Measurements from ENCODE around the gene RSRC1.

DNA sequence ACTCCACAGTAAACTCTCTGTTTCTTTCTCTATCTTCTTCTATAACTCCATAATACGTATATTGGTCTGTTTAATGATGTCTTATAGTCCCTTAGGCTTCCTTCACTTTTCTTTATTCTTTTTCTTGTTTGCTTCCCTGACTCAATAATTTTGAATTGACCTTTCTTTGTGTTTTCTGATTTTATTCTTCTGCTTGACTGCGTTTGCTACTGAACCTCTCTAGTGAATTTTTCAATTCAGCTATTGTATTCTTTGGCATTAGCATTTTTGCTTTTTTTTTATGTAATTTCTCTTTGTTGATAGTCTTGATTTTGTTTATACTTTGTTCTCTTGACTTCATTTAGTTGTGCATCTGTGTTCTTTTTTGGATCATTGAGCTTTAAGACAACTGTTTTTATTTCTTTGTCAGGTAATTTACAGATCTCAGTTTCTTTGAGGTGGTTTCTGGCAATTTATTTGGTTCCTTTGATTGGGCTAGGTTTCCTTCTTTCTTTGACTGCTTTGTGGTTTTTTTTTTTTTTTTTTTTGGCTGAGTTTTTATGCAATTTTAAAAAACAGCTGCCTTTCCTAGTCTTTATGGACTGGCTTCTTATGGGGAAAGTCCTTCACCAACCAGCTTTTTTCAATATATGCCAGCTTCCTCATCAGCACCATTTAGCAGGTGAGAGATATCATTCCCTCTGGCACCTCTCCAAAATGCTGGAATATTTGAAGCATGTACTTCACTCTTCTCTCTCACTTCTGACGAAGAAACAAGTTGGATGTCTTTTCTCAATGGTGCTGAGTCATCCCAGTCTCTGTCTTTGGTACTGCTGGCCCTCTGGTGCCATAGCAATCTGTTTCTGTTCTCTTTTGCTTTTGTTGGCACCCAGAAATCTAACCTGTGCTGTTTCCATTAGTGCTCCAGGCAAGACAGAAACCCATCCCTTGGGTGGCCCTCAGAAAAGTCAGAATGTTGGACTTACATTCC lies 17.6 kb downstream of the RSRC1 start:
- no peak for TF ChIP-seq KDM1A (IDR thresholded peaks at IDR 0.05; ENCODE audit: borderline replicate concordance, low read length)
- no peak for TF ChIP-seq POLR2A (IDR thresholded peaks at IDR 0.05; ENCODE audit: control extremely low read depth in 1 of 2, low read depth in 2 of 2, low read length in 2 of 2)
- TF ChIP-seq, protein P1, sequence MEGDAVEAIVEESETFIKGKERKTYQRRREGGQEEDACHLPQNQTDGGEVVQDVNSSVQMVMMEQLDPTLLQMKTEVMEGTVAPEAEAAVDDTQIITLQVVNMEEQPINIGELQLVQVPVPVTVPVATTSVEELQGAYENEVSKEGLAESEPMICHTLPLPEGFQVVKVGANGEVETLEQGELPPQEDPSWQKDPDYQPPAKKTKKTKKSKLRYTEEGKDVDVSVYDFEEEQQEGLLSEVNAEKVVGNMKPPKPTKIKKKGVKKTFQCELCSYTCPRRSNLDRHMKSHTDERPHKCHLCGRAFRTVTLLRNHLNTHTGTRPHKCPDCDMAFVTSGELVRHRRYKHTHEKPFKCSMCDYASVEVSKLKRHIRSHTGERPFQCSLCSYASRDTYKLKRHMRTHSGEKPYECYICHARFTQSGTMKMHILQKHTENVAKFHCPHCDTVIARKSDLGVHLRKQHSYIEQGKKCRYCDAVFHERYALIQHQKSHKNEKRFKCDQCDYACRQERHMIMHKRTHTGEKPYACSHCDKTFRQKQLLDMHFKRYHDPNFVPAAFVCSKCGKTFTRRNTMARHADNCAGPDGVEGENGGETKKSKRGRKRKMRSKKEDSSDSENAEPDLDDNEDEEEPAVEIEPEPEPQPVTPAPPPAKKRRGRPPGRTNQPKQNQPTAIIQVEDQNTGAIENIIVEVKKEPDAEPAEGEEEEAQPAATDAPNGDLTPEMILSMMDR (IDR thresholded peaks at IDR 0.05; ENCODE audit: control extremely low read depth in 1 of 3, insufficient read depth in 1 of 3, low read depth in 1 of 3, low read length in 3 of 3): no peak
- no peak for TF ChIP-seq CBX8 (IDR thresholded peaks at IDR 0.05; ENCODE audit: borderline replicate concordance, low read depth, low read length)
- TF ChIP-seq, protein P2, sequence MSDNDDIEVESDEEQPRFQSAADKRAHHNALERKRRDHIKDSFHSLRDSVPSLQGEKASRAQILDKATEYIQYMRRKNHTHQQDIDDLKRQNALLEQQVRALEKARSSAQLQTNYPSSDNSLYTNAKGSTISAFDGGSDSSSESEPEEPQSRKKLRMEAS (IDR thresholded peaks at IDR 0.05): no peak
- TF ChIP-seq SIN3A (conservative IDR thresholded peaks at IDR 0.05 in 1 of 2, IDR thresholded peaks at IDR 0.05 in 1 of 2; ENCODE audit: low read depth in 1 of 2, low read length in 2 of 2): no peak
- TF ChIP-seq BRCA1 (IDR thresholded peaks at IDR 0.05; ENCODE audit: low read depth, low read length): no peak
- no peak for TF ChIP-seq TAF1 (IDR thresholded peaks at IDR 0.05; ENCODE audit: low read depth, low read length)
- TF ChIP-seq SIX5 (IDR thresholded peaks at IDR 0.05; ENCODE audit: low read depth, low read length): no peak
- no peak for TF ChIP-seq JUN (IDR thresholded peaks at IDR 0.05; ENCODE audit: low read depth, low read length)
- no peak for TF ChIP-seq POLR2AphosphoS5 (IDR thresholded peaks at IDR 0.05; ENCODE audit: low read depth, low read length)
- TF ChIP-seq EZH2 (IDR thresholded peaks at IDR 0.05; ENCODE audit: low read depth, low read length, severe bottlenecking): no peak
- no peak for TF ChIP-seq TCF12 (IDR thresholded peaks at IDR 0.05; ENCODE audit: low read depth, low read length)

All from H1 (cell line).